Hepatocyte (in vitro differentiated cells): ENCODE measurements around the gene THSD4.

Experiments
- EZH2 ChIP-seq: fragments of 200-600 bp; sonication (generic); IDR thresholded peaks from 2 replicates; pipeline ENCODE4 v1.6.1; 2016; ENCODE audit warnings: antibody characterized with exemption, mild to moderate bottlenecking, borderline replicate concordance
- EZH2phosphoT487 ChIP-seq: fragments of 200-600 bp; sonication (generic); IDR thresholded peaks from one replicate; pipeline ENCODE4 v1.6.1; 2018; ENCODE audit warnings: antibody characterized with exemption, mild to moderate bottlenecking, low read depth, moderate library complexity; ENCODE audit not compliant: unreplicated experiment, severe bottlenecking
- TF ChIP-seq, protein P1 (sequence below): fragments of 200-600 bp; sonication (generic); IDR thresholded peaks from 2 replicates; pipeline ENCODE4 v1.5.1; 2016; ENCODE audit warnings: antibody characterized with exemption, mild to moderate bottlenecking; ENCODE audit not compliant: poor library complexity

DNA sequence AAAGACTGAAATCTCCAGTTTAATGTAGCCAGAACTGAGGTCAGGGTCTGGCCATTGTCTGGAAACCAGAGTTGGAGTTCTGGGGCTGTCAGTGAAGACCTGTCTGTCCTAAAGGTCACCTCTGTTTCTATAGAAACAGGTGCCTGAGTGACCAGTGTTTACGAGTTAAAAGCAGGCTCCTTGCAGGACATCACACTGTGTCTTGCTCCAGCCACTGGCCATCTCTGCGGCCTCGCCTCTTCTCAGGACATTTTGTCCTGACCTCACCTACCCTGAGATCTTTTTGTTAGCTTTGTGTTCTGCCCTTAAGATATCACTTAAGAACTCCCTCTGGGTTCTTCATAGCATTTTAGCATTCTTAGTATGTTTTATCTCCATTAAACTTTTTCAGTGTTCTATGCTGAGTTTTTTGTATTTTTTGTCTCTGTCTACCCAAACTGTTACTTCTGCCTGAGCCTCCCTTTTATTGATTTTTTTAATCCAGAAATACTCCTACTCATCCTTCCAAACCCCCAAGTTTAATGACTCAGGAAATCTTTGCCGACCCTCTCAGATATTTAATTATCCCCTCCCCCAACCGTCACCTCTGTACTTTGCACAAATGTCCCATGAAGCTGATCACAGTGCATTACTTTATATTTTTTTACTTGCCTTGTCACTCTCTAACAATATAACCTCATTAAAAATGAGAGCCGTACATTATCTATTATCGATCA is 223.7 kb downstream of the THSD4 start:
- TF ChIP-seq, protein P1, sequence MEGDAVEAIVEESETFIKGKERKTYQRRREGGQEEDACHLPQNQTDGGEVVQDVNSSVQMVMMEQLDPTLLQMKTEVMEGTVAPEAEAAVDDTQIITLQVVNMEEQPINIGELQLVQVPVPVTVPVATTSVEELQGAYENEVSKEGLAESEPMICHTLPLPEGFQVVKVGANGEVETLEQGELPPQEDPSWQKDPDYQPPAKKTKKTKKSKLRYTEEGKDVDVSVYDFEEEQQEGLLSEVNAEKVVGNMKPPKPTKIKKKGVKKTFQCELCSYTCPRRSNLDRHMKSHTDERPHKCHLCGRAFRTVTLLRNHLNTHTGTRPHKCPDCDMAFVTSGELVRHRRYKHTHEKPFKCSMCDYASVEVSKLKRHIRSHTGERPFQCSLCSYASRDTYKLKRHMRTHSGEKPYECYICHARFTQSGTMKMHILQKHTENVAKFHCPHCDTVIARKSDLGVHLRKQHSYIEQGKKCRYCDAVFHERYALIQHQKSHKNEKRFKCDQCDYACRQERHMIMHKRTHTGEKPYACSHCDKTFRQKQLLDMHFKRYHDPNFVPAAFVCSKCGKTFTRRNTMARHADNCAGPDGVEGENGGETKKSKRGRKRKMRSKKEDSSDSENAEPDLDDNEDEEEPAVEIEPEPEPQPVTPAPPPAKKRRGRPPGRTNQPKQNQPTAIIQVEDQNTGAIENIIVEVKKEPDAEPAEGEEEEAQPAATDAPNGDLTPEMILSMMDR: no peak
- TF ChIP-seq EZH2: no peak
- TF ChIP-seq EZH2phosphoT487: no peak
